GM21723 (cell line): ENCODE data around the gene LCE3A.
"Not testable (repeated sequence)": the region's sequence is repeated elsewhere in the genome, so short reads cannot be mapped to it uniquely, and the experiment has no call there.

Experiments used
- ATAC-seq: cut with Tn5 transposase; IDR thresholded peaks from one replicate; pipeline ENCODE4 v1.9.1; 2021; ENCODE audit warnings: mild to moderate bottlenecking, moderate library complexity; ENCODE audit not compliant: unreplicated experiment

Gene LCE3A, protein sequence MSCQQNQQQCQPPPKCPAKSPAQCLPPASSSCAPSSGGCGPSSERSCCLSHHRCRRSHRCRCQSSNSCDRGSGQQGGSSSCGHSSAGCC

DNA sequence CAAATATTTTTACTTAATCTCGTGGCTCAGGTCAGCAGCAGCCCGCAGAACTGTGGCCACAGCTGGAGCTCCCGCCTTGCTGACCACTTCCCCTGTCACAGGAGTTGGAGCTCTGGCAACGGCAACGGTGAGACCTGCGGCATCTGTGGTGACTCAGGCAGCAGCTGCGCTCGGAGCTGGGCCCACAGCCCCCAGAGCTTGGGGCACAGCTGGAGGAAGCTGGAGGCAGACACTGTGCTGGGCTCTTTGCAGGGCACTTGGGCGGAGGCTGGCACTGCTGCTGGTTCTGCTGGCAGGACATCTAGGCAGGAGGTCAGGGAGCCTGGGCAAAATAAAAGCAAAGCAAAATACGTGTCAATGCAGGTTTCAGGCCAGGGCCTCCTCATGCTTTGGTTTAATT lies at the start of gene LCE3A:
Gene LCE3A (minus strand): TSS at position 301 of the 400 bp plus-strand sequence. CDS start 0 bp downstream, at position 301.
- ATAC-seq: no peak

DNA sequence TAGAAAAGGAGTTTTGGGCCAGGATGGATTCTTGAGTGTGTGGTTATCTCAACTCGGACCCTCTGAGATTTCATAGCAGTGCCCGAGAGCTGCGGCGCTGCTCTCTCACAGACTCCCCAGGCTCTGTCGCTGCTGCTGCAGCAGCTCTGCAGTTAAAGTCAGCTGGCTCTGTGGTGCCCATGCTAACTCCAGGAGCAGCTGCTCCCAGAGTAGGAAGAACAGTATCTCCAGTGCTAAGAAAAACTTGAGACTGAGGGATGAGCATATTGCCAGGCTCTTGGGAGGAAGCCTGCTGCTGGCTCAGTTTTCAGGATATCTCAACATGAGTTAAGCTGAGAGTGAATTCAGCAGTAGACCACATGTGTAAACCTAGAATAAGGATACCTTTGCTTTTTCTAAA lies 44.7 kb upstream of the LCE3A start:
- no peak for ATAC-seq

DNA sequence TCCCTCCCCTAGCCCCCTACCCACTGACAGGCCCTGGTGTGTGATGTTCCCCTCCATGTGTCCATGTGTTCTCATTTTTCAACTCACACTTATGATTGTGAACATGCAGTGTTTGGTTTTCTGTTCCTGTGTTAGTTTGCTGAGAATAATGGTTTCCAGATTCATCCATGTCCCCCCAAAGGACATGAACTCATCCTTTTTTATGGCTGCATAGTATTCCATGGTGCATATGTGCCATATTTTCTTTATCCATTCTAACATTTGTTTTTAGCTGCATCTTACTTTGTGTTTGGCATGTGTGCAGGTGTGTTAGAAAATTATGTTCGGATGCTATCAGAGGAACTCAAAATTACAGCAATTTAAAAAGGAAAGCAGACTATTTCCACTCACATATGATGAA lies 43.3 kb upstream of the LCE3A start:
- not testable (repeated sequence) for ATAC-seq

- ATAC-seq: no peak
Measured at GRCh38 chr1:152663098-152663497, 40.2 kb upstream of the LCE3A start, which contains the start of gene LCE2D. Gene LCE2D (plus strand): TSS chr1:152663380. CDS start chr1:152664106, 726 bp downstream.

- no peak for ATAC-seq
Measured at GRCh38 chr1:152658649-152659048, 35.7 kb upstream of the LCE3A start.

DNA sequence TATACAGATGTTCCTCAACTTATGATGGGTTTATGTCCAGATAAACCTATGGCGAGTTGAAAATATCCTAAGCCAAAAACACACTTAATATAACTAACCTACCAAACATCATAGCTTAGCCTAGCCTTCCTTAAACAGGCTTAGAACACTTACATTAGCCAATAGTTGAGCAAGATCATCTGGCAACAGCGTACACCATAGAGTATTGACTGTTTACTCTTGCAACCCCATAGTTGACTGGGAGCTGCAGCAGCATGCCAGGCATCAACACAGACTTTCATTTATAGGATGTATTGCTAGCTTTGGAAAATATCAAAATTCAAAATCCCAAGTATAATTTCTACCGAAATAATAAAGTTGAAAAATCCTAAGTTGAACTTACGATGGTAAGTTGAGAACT lies 34.8 kb upstream of the LCE3A start:
- ATAC-seq: no peak

DNA sequence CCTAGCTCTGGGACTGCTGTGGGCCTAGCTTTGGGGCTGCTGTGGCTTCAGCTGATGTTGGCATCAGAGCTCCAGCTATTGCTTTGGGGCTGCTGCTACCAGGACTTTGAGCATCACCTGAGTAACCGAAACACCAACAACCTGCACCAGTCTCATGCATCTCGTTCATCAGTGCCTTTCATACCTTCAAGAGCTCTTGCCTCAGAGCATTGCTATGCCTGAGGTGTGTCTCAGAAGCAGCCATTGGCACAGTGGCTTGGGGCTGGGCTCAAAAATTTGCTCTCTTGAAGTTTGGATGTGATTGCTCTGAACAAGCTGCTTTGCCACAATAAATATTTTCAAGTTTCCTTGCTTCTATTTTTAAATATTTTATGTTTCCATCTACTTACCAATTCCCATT lies 33.6 kb upstream of the LCE3A start:
- no peak for ATAC-seq

DNA sequence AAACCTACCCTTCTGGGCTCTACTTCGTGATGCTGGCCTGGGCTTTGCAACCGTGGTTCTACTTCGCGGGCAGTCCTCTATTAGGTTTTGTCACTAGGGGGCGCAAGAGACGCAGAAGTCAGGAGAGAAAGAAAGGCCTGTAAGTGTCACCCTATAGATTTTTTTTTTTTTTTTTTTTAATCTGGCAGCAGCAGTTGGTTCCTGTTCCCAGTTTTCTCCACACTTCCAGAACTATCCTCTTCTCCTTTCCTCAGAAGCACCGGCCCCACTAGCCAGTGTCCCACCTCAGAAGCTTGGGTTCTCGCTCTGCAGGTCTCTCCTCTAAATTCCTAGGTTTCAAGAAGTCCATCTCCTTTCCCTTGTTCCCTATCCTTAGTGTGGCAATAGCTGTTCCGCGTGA lies 31.2 kb upstream of the LCE3A start:
- no peak for ATAC-seq

- no peak for ATAC-seq
Measured at GRCh38 chr1:152646656-152647055, 23.8 kb upstream of the LCE3A start.

GRCh38 chr1:152645146-152645545 lies 22.2 kb upstream of the LCE3A start:
- no peak for ATAC-seq

GRCh38 chr1:152643945-152644344 lies 21.0 kb upstream of the LCE3A start:
- ATAC-seq: no peak

- ATAC-seq: no peak
Measured at GRCh38 chr1:152640351-152640750, 17.4 kb upstream of the LCE3A start.

DNA sequence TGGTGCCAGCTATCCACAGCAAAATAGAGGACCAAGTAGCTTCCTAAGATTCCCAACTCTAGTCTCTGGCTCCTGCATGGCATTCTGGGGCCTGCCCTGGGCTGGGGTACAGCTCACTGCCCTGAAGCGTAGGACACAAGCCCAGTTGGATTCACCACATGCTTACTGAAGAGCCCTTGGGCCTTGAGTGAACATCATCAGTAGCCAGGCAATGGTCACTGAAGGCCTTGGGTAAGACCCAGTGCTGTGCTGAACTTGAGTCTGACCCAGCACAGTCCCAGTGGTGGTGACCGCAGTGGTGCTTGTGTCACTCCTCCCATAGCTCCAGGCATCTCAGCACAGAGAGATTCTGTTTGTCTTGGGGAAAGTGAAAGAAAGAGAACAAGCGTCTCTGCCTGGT lies 7.7 kb upstream of the LCE3A start:
- ATAC-seq: no peak

- ATAC-seq: no peak
Measured at GRCh38 chr1:152626744-152627143, 3.8 kb upstream of the LCE3A start.

DNA sequence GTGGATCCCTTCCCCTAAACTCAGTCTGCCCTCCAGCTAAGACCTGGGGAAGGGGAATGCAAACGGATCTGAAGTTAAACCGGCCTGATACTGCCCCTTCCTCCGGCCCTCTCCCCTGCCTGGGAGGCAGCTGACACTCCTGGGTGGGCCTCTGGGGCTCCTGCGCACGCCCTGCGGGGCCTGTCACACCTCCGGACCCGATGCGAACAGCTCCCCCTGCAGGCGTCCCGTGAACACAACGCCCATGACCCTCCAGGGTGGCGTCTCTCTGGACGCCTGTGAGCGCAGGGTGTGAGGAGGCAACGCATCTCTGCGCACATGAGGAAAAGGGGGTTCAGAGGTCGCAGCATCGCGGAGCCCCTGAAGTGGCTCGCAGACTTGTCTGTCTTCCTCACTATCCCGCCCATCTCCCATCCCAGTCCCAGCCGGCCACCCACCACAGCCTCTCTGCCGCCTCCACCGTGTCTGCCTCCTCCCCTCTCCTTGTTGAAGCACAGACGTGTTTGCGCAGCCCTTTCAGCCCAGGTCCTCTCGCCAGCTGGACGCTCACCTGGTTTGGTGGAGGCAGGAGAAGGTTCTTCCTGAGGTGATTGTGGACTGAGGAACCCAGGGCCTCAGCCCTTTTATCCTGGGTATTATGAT lies 421 bp upstream of the LCE3A start:
- ATAC-seq: no peak

DNA sequence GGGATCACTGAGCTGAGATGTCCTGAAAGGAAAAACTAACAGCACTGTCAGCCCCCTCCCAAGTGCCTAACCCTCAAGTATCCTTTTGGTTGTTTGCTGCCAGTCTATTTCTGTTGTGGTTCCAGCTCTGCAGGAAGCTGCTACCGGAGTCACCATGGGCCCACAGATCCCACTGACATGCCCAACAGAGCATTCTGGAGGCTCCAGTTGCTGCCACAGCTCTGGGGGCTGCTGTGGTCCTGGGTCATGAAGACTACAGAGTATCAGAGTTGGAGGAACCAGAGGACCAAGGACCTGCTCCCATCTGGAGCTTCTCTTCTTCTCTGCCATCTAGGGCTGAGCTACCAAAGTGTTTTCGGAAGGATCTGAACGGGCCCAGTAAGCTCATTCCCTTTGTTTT lies 910 bp downstream of the LCE3A start:
- ATAC-seq: no peak

DNA sequence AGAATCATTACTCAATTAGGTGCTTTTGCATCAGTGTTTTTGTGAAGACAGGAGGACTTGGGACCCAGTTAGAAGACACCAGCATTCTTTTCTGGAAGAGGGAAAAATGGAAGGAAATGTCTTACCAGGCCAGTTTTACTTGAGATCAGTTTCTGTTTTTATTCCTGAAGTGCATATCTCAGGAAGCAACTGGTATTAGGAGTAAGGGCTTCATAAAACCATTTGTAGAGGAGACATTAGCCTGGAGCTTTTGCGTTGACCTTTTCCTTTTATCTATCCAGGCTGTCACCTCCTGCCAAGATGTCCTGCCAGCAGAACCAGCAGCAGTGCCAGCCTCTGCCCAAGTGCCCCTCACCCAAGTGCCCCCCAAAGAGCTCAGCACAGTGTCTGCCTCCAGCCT lies 9.4 kb downstream of the LCE3A start, which contains the start of gene LCE3B:
Gene LCE3B (plus strand): TSS at position 301 of the 400 bp plus-strand sequence. CDS start 0 bp downstream, at position 301.
- ATAC-seq: no peak

DNA sequence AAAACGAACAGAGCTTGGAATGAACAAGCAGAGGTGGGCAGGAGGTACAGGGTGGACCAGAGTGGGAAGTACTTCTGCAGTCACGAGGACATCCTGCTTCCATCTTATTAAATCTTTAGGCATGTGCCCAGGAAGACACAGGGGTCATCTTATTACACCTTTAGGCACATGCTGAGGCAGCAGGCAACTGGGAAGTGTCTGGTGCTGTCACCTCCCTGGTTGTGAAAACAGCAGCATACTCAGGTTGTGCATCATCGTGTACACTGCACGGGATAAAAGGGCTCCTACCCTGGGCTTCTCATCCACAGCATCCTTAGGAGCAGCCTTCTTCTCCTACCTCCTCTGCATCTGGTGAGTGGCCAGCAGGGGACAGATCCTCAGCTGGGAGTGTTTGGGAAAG lies 23.0 kb downstream of the LCE3A start, which contains the start of gene LCE3C:
Gene LCE3C (plus strand): TSS at position 301 of the 400 bp plus-strand sequence. CDS start 498 bp downstream, outside the sequence.
- no peak for ATAC-seq

- ATAC-seq: no peak
Measured at GRCh38 chr1:152596986-152597385, 25.9 kb downstream of the LCE3A start.

DNA sequence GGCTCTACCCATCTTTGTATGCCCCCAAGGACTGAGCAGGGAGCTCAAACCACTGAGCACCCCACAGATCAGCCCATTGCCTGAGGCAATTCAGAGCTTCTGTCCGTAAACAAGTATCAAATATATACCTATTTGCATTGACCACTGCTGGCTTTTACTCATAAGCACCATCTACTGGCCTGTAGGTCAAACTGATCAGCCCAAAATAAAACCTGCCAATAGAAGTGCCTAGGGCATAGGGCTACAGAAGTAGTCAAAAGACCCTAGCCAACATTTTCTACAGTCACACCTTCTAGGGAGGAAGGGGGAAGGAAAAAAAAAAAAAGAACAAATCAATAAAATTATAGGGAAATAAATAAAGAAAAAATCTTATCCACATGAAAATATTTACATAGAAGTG lies 37.3 kb downstream of the LCE3A start:
- ATAC-seq: no peak

DNA sequence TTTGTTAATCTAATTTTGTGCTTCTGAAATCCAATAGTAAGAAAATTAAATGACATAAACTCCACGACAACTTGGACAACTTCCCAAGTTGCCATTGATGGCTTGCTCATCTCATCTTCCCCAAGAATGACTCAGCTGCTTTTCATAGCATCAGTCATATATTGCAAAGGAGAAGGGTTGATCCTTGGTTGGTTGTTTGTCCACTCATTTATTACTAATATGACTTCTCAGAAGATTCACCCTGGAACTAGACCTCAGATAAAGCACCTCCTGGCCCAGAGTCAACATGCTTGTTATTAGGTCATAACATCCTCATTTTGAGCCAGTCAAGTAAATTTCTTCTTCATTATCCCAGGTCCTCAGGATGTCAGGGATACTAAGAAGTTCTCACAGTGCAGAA lies 40.3 kb downstream of the LCE3A start:
- ATAC-seq: no peak

GRCh38 chr1:152580433-152580832 lies 42.5 kb downstream of the LCE3A start, which contains the start of gene LCE3D:
Gene LCE3D (minus strand): TSS chr1:152580516. CDS start chr1:152579936, 580 bp downstream.
- no peak for ATAC-seq

- ATAC-seq: not testable (repeated sequence)
Measured at GRCh38 chr1:152579526-152579925, 43.4 kb downstream of the LCE3A start.
